NT2/D1 (cell line): ENCODE data around the gene RAB8A.

ENCODE experiments used
- DNase-seq: peaks from one replicate; pipeline ENCODE4 v3.0.0-alpha.2; 2011; ENCODE audit warnings: low read depth, low spot score
- H3K27me3 ChIP-seq: 2 replicates; pipeline ENCODE4 v1.6.0; 2011; ENCODE audit warnings: mild to moderate bottlenecking; ENCODE audit not compliant: insufficient read length, insufficient read depth
- H3K36me3 ChIP-seq: 2 replicates; pipeline ENCODE4 v1.6.1; 2011; ENCODE audit warnings: mild to moderate bottlenecking, low read length, mixed read lengths; ENCODE audit not compliant: insufficient read depth, insufficient read length
- H3K4me1 ChIP-seq: 2 replicates; pipeline ENCODE4 v1.5.1; 2011; ENCODE audit not compliant: insufficient read depth, insufficient read length
- H3K4me3 ChIP-seq: 2 replicates; pipeline ENCODE4 v1.5.1; 2011; ENCODE audit warnings: low read depth; ENCODE audit not compliant: insufficient read length
- H3K9ac ChIP-seq: 2 replicates; pipeline ENCODE4 v1.6.0; 2011; ENCODE audit warnings: low read depth; ENCODE audit not compliant: insufficient read length
- H3K9me3 ChIP-seq: 2 replicates; pipeline ENCODE4 v1.5.1; 2011; ENCODE audit warnings: mild to moderate bottlenecking, low read length; ENCODE audit not compliant: insufficient read depth
- SUZ12 ChIP-seq: IDR thresholded peaks from 2 replicates; pipeline ENCODE4 v1.6.1; 2011; ENCODE audit not compliant: insufficient read length, insufficient read depth; ENCODE audit errors: extremely low read depth
- YY1 ChIP-seq: IDR thresholded peaks from 2 replicates; pipeline ENCODE4 v1.6.1; 2011; ENCODE audit not compliant: insufficient read length, insufficient read depth
- ZNF274 ChIP-seq: IDR thresholded peaks from 2 replicates; pipeline ENCODE4 v1.6.1; 2011; ENCODE audit warnings: mild to moderate bottlenecking, low read depth, low read length

Gene RAB8A

DNA sequence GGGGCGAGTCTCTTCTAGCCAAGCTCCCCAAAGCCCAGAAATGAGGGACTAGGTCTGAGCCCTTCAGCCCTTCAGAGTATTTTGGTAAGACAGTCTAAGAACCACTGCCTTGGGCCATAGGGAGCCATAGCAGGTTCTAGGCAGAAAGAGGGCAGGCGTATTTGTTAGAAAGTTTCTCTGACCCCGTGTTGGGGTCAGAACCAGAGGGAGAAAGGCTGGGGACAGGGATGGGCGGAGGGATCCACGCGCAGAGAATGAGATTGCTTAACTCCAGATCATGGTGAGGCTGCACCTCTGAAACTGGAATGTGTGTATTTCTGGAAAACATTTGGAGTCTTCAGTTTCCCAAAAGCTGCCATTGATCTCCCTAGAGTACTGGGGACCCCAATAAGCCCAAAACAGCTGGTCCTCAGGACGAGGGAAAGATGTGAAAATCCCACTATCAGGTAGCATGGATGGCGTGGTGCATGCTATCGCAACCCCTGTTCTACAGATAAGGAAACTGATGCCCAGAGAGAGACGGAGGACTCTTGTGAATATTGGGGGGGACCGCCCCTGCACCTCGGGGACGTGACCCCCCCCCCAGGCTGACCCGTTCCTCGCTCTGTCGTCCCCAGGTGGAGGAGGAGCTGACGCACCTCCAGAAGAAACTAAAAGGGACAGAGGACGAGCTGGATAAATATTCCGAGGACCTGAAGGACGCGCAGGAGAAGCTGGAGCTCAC, 36.1 kb upstream of the RAB8A start:
- no peak for TF ChIP-seq SUZ12
- TF ChIP-seq ZNF274, result no peak
- TF ChIP-seq YY1, result no peak
- no peak for DNase-seq
- Histone ChIP-seq H3K36me3 (peaks cover 23% of the 10 kb centered on the region), H3K4me3 (peak overlapping the region; percentile 92), H3K9me3 (no peaks in the 10 kb centered on the region), H3K27me3 (no peaks in the 10 kb centered on the region), H3K9ac (peak overlapping the region; percentile 82), H3K4me1 (peaks cover 9% of the 10 kb centered on the region)

DNA sequence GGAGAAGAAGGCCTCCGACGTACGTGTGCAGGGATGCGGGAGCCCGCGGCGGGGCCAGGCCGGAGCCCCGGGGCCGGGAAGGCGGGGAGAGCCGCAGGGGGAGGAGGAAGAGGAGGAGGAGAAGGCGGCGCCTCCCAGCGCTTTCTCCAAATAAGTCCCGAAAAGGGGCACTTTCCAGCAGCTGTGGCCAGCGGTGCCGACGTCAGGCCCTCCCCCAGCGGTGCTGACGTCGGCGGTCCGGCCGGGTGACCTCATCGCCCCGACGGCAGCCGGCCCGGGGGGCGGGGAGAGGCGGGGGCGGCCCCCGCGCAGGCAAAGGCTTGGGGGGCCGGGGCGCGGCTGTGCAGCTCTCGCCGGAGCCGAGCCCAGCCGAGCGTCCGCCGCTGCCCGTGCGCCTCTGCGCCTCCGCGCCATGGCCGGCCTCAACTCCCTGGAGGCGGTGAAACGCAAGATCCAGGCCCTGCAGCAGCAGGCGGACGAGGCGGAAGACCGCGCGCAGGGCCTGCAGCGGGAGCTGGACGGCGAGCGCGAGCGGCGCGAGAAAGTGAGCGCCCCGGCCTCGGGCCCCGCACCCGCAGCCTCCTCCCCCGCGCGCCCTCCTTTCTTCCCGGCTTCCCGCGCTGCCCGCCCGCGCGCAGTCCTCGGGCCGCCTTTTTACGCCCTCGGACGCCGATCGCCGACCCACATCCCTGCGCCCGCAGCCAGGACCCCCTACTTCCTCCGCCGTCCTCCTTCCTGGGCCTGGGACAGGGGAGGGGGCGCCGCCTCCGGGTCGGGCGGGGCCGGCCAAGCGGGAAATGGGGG, 35.3 kb upstream of the RAB8A start, which contains the start of gene TPM4:
TPM4 (plus strand) TSS at position 342 of the 804 bp plus-strand sequence; CDS start at position 413, 71 bp downstream.
- peak; percentile 77 for DNase-seq
- no peaks in the 10 kb centered on the region for H3K9me3 ChIP-seq
- peaks cover 9% of the 10 kb centered on the region for H3K4me1 ChIP-seq
- TF ChIP-seq SUZ12 (no peak), ZNF274 (no peak), YY1 (no peak)
- H3K4me3 ChIP-seq, result peak within 1 kb of the TSS; percentile 92
- H3K27me3 ChIP-seq, result no peaks in the 10 kb centered on the region
- H3K9ac ChIP-seq, result peak within 1 kb of the TSS; percentile 100
- peaks cover 31% of the 10 kb centered on the region for H3K36me3 ChIP-seq

DNA sequence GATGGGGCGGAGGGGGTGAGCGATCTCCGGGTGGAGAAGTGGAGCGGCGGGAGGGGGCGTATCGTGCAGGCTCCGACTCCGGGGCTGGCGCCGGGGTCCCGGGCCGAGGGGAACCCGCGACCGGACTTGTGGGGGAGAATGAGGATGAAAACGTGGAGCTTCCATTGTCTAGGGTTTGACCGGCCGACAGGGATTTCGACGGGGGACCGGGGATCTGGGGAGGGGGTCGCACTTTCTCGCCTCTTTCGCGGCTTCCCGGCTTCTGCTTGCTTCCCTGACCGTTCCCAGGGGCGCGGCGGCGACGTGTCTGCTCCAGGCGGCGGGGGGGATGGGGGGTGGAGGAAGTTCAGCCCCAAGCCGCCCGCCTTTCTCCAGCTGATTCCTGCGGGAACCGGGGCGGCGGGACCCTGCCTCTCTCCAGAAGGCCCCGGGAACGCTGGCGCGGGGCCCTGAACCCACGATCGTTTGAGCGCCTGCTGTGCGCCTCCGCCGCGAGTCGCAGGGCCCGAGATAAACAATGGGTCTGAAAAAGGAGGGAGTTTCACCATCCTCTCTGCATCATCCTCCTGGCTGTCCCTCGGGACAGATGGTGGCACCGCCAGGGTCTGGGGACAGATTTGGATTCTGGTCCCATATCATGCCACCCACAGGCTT, 34.6 kb upstream of the RAB8A start:
- H3K4me3 ChIP-seq, result peak overlapping the region; percentile 92
- DNase-seq, result no peak
- H3K4me1 ChIP-seq, result peaks cover 9% of the 10 kb centered on the region
- TF ChIP-seq ZNF274 (no peak), YY1 (no peak), SUZ12 (no peak)
- peaks cover 38% of the 10 kb centered on the region for H3K36me3 ChIP-seq
- H3K9me3 ChIP-seq, result no peaks in the 10 kb centered on the region
- no peaks in the 10 kb centered on the region for H3K27me3 ChIP-seq
- peak overlapping the region; percentile 100 for H3K9ac ChIP-seq

DNA sequence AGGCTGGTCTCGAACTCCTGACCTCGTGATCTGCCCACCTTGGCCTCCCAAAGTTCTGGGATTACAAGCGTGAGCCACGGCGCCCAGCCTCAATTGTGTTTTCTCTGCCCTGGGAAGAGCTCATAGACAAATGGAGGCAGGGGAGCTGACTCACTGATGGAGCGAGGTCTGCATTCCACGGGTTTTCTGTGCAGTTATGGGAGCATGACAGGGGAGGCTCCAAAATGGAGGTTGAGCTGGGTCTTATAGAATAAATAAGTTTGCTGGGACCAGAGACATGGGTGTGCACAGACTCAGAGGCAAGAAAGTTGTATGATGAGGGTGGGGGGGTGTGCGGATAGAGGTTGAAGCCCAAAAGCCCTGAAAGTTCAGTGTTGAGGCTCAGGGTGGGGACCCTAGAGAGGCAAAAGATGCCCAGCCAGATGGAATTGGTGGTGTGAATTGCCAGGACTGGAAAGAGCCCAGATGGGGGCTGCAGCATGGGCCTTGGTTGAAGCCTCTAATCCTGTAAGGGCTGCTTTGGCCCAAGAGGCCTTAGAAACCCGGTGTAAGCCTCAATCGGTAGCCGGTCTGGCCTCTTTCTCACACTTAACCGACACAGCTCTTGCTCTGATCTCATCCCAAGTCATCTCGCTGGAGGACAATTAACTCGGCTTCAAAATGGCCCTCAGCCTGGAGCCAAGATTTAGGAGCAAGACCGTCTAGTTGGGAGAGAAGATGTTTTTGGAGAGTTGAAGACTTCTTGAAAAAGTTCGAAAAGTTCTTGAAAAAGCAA, 33.5 kb upstream of the RAB8A start:
- Histone ChIP-seq H3K9ac (peak overlapping the region; percentile 70), H3K4me1 (peaks cover 9% of the 10 kb centered on the region), H3K27me3 (no peaks in the 10 kb centered on the region), H3K9me3 (no peaks in the 10 kb centered on the region), H3K4me3 (peak overlapping the region; percentile 92), H3K36me3 (peaks cover 48% of the 10 kb centered on the region)
- TF ChIP-seq YY1 (no peak), ZNF274 (no peak), SUZ12 (no peak)
- DNase-seq, result no peak

DNA sequence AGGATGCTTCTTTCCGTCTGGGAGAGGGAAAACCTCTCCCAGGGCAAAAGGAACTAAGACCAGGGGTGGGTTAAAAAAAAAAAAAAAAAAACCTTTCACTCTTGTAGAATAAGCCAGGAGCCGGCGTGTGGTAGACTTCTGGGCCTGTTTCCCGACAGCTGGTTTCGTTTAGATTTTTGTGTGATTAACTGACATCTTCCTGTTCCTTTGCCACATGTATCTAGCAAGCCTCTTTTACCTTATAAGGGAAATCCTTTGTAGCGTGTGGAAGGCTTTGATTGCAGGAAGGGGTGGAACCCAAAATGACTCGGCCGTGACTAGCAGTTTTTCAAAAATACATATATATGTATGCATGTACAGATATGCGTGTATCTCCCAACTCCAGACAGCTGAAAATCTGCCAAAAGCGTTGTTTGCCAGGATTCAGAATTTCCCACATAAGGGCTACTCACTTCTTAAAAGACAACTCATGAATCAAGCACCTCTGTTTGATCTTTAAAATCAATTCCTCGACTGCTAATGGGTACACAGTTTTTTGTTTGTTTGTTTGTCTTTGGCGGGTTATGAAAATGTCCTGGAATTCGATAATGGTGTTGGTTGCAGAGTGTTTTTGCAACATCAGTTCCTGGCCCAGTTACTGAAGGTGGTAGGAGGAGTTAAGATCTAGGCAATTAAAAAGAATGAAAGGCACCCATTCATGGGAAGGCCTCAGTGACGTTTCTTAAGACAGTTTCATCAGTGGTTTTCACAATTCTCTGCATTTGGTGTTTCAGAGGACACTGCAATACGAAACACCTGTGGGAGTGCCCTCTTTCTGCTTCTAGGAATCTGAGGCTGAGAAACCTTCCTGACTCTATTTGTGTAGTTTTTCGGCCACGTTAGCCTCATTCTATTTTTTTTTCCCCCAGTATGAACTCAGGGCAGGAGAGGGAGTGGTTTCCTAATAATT, 32.7 kb upstream of the RAB8A start:
- Histone ChIP-seq H3K27me3 (no peaks in the 10 kb centered on the region), H3K4me1 (peaks cover 6% of the 10 kb centered on the region), H3K9ac (no peak overlapping the region), H3K9me3 (no peaks in the 10 kb centered on the region), H3K36me3 (peaks cover 56% of the 10 kb centered on the region), H3K4me3 (peak overlapping the region; percentile 92)
- TF ChIP-seq YY1, result no peak
- no peak for TF ChIP-seq ZNF274
- no peak for TF ChIP-seq SUZ12
- no peak for DNase-seq

DNA sequence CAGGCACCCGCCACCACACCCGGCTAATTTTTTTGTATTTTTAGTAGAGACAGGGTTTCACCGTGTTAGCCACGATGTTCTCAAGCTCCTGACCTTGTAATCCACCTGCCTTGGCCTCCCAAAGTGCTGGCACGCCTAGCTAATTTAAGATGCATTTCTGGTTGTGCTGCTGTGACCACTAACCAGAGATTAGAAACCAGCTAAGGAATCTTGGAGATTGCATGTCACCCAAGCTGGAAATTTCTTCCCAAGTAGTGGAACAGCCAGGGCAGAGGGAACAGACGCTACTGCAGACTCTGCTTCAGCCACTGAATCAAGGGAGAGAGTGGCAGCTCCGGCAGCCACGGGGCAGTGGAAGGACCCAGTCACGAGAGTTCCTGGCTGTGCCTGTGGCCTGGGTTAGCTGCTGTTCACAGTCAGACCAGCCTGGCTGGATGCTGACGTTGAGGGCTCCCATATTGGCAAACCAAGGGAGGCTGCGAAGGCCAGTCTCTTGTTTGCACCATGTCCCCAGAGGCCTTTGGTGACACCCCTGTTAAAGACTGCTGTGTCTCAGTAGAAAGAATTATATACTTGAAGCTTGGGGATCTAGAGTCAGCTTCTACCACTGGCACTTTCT, 27.5 kb upstream of the RAB8A start:
- TF ChIP-seq SUZ12, result no peak
- no peak for TF ChIP-seq YY1
- no peak for TF ChIP-seq ZNF274
- peaks cover 95% of the 10 kb centered on the region for H3K36me3 ChIP-seq
- H3K4me1 ChIP-seq, result peaks cover 2% of the 10 kb centered on the region
- no peaks in the 10 kb centered on the region for H3K27me3 ChIP-seq
- H3K9me3 ChIP-seq, result no peaks in the 10 kb centered on the region
- H3K4me3 ChIP-seq, result no peak overlapping the region
- no peak overlapping the region for H3K9ac ChIP-seq
- no peak for DNase-seq
